K562 (cell line): ENCODE measurements around the gene FRMPD2. TPM values are rescaled to one million over a fixed set of nuclear protein-coding genes. Genes with fewer than 3 reads are reported as not detected.

Source experiments
- CCAR2 ChIP-seq: fragments of 200-400 bp; formaldehyde crosslinking; IDR thresholded peaks from 2 replicates; pipeline ENCODE4 v1.6.1; 2017; ENCODE audit warnings: mild to moderate bottlenecking, low read depth, low read length
- CLOCK ChIP-seq: fragments of 250-450 bp; sonication (Bioruptor Pico); IDR thresholded peaks from 2 replicates; pipeline ENCODE4 v1.4.0; 2020; ENCODE audit warnings: mild to moderate bottlenecking, moderate library complexity, borderline replicate concordance
- E4F1 ChIP-seq: fragments of 250-450 bp; sonication (Bioruptor Pico); IDR thresholded peaks from 2 replicates; pipeline ENCODE4 v1.5.0; 2021; ENCODE audit warnings: mild to moderate bottlenecking, borderline replicate concordance
- IRF2 ChIP-seq: sonication (generic); formaldehyde crosslinking; IDR thresholded peaks from 2 replicates; pipeline ENCODE4 v1.8.1; 2022; ENCODE audit warnings: mild to moderate bottlenecking, missing genetic modification reagents
- MXI1 ChIP-seq: IDR thresholded peaks from 2 replicates; pipeline ENCODE4 v1.6.1; 2011; ENCODE audit warnings: low read depth, mild to moderate bottlenecking, improper control_type of control experiment, low read length
- POLR2A ChIP-seq: fragments of 450-650 bp; conservative IDR thresholded peaks from 2 replicates; pipeline ENCODE4 v1.6.1; 2016
- RBM22 ChIP-seq: fragments of 200-400 bp; formaldehyde crosslinking; IDR thresholded peaks from 2 replicates; pipeline ENCODE4 v1.6.1; 2018; ENCODE audit warnings: low read length, low read depth; ENCODE audit not compliant: poor library complexity, severe bottlenecking
- SRSF7 ChIP-seq: fragments of 200-400 bp; formaldehyde crosslinking; optimal IDR thresholded peaks from 2 replicates; pipeline ENCODE3; 2017; ENCODE audit warnings: mild to moderate bottlenecking, low read depth, low read length
- TAF1 ChIP-seq: IDR thresholded peaks from 2 replicates; pipeline ENCODE4 v1.6.1; 2011; ENCODE audit warnings: mild to moderate bottlenecking, low read length, moderate library complexity; ENCODE audit not compliant: insufficient read depth, control insufficient read depth, severe bottlenecking; ENCODE audit errors: extremely low read depth
- TBL1XR1 ChIP-seq, 2 experiments: IDR thresholded peaks; 2 replicates each; pipeline ENCODE4 v1.6.1; 2012; ENCODE audit warnings: improper control_type of control experiment in 2 of 2, low read length in 2 of 2, mild to moderate bottlenecking in 1 of 2
- TEAD1 ChIP-seq, 2 experiments: fragments of 450-650 bp in 1 of 2; sonication (generic) in 1 of 2; formaldehyde crosslinking; IDR thresholded peaks; 2 replicates each; pipeline versions ENCODE4 v1.4.0 to v1.8.0; 2020 to 2022; ENCODE audit warnings: mild to moderate bottlenecking in 2 of 2, missing genetic modification reagents in 1 of 2
- THAP12 ChIP-seq: fragments of 250-450 bp; sonication (Bioruptor Pico); IDR thresholded peaks from 2 replicates; pipeline ENCODE4 v1.9.0; 2021; ENCODE audit warnings: mild to moderate bottlenecking, inconsistent platforms
- ZNF175 ChIP-seq: fragments of 200-800 bp; sonication (Bioruptor generic); IDR thresholded peaks from 2 replicates; pipeline ENCODE4 v1.6.1; 2016; ENCODE audit warnings: low read depth, mild to moderate bottlenecking, missing genetic modification characterization, missing compliant biosample characterization
- ZNF239 ChIP-seq: fragments of 250-450 bp; sonication (Bioruptor Pico); IDR thresholded peaks from 2 replicates; pipeline ENCODE4 v1.4.0; 2020; ENCODE audit warnings: mild to moderate bottlenecking
- ZNF655 ChIP-seq: fragments of 250-450 bp; sonication (Bioruptor Pico); IDR thresholded peaks from 2 replicates; pipeline ENCODE4 v1.5.0; 2021
- polyA plus RNA-seq, 8 experiments: library from polyadenylated mRNA; depleted of rRNA in 4 of 8; stranded (reverse) in 5 of 8; unstranded in 3 of 8; fragments of >200 nt; fragmentation: Nextera tagmentation in 2 of 8; fragmentation: Illumina TruSeq in 1 of 8; extraction: Ambion mirVana in 2 of 8; extraction: Trizol in 1 of 8; gene quantifications; 2 replicates each; pipeline versions ENCODE4 v1.2.1 to v1.2.3, GENCODE V29; 2011 to 2014; ENCODE audit warnings: inconsistent platforms in 1 of 8, missing spikeins in 1 of 8
- total RNA-seq, 7 experiments: library from RNA; depleted of rRNA in 6 of 7; stranded (reverse); fragments of >200 nt in 6 of 7; fragmentation: Illumina TruSeq in 2 of 7; extraction: Trizol in 2 of 7; gene quantifications; 2 replicates each; pipeline versions ENCODE4 v1.2.1 to v1.2.3, GENCODE V29; 2011 to 2021; ENCODE audit warnings: low replicate concordance in 1 of 7

FRMPD2 gene
- total and polyA plus RNA-seq, 9 of the 15 experiments (the other 6 are each of a cell fraction or from before 2014, with no cell fraction given): 0.12 to 0.95 (median 0.33) TPM

GRCh38 chr10:48306870-48307710 is 32.6 kb upstream of the FRMPD2 start (continued):
- no peak for TF ChIP-seq CLOCK (CRISPR knock-in tag)
- TF ChIP-seq MXI1: 0 out of 2 replicates have a peak, but pooled peaks have one; percentile 12
- no peak for TF ChIP-seq POLR2A
- 0 out of 2 replicates have a peak, but pooled peaks have one; percentile 12 for TF ChIP-seq THAP12 (CRISPR knock-in tag)
- TF ChIP-seq ZNF655 (CRISPR knock-in tag): no peak
- TF ChIP-seq TBL1XR1 (IDR thresholded peaks at IDR 0.05; ENCODE audit: low read length in 2 of 2): no peak
- TF ChIP-seq ZNF239 (CRISPR knock-in tag): no peak
- TF ChIP-seq TEAD1 (CRISPR knock-in tag; IDR thresholded peaks at IDR 0.05): no peak; a peak in 1 of 4 replicates
- TF ChIP-seq CCAR2: no peak
- TF ChIP-seq E4F1 (CRISPR knock-in tag): no peak
- no peak for TF ChIP-seq ZNF175
- no peak for TF ChIP-seq SRSF7
- TF ChIP-seq IRF2 (CRISPR knock-in tag): no peak
- peak; percentile 22 for TF ChIP-seq RBM22
- no peak for TF ChIP-seq TAF1
